NCI-H187 (cell line): ENCODE measurements around the gene ZNF415.
"Not testable (repeated sequence)": the region's sequence is repeated elsewhere in the genome, so short reads cannot be mapped to it uniquely, and the experiment has no call there.

Experiments used
- DNase-seq, 2 experiments: peaks; one replicate each; lab custom pipeline; 2025; lab: John Stamatoyannopoulos, UW

Gene ZNF415

DNA sequence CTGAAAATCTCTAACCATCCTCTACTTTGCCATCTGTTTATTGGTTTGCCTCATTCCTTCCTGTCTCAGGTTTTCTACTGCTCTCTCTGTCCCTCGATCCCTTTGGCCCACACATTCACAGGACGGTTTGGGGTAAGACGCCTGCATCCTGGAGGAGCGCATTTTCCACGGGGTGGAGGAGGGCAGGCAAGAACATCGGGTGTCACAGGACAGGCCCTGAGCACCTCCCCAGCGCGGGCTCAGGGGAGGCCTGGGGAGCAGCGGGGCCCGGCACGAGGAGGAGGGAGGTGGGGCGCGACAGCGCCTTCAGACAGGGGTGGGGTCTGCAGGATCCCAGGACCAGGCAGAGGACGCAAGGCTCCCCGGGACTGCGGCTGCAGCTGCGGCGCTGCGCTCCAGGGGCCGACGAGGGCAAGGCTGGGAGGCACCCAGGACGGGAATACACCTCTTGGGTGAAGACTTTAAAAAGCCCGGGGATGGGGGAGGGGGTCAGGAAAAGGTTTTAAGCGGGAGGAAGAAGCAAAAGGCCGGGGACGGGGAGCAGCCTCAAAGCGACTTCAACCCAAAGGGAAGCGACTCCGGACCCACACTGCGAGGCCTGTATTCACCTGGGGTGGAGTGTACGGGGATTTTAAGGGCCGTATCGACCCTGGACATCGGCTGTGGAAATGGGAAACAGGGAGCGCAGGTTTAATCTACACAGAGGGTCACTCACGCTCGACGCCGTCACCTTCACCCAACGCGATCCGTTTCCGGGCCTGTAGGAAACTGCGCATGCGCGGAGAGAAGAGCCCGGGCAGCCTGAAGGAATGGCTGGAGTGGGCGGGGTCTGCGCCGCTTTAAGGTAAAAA is at the start of gene ZNF415:
Gene ZNF415, minus strand, starts transcription at position 770 of the 851 bp plus-strand sequence. CDS start 10,234 bp downstream, outside the sequence.
- DNase-seq: peak; percentile 32 to 58

DNA sequence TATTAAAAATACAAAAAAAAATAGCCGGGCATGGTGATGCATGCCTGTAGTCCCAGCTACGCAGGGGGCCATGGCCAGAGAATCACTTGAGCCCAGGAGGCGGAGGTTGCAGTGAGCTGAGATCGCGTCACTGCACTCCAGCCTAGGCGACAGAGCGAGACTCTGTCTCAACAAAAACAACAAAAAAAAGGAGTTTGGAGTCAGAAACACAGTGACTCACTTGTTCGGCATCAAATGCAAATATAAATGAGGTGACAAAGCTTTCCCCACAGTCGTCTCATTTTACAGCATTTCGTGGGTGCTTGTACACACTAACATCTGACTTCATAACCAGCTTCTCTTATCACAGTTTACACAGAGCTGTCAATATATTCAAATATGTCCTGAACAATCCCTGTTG is 49.5 kb upstream of the ZNF415 start:
- DNase-seq: no peak

DNA sequence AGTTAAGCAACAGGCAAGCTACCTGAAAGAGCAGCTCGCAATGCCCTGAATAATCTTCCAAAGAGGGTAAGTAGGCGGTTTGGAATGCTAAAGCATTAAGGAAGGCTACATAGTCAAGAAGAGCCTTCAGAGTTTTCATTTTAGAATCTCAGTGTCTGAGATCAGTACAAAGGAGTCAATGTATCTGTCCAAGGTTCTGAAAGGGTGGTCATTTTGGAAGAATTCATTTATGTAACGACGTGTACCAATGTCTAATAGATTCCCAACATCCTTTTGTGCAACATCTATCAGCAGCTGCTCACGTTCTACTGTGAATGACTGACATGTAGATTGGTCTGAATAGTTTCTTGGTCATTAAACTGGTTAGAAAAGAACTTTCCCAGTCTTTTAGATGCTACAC is 45.3 kb upstream of the ZNF415 start:
- no peak for DNase-seq

DNA sequence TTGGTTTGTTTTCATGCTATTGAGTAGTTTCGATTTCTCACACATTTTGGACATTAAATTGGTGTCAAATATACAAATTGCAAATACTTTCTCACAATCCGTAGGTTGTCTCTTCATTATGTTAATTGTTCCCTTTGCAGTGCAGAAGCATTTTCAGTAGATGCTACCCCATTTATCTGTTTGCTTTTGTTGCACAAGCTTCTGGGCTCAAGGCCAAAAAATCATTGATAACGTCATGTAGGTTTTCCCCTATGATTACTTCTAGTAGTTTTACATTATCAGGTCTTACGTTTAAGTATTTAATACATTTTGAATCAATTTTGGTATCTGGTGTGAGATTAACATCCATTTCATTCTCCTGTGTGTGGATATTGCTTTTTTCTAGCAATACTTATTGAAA is 40.2 kb upstream of the ZNF415 start:
- no peak for DNase-seq

DNA sequence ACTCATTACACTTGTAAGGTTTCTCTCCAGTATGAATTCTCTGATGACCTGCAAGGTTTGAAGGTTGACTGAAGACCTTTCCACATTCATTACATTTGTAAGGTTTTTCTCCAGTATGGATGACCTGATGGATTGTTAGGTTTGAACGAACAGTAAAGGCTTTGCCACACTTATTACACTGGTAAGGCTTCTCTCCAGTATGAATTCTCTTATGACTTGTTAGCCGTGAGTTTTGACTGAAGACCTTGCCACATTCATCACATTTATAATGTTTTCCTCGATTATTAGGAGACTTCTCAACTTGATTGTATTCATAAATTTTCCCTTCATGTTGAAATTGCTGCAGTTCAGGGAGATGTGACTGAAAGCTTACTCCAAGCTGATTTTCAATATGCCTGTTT is 33.0 kb upstream of the ZNF415 start:
- no peak for DNase-seq

DNA sequence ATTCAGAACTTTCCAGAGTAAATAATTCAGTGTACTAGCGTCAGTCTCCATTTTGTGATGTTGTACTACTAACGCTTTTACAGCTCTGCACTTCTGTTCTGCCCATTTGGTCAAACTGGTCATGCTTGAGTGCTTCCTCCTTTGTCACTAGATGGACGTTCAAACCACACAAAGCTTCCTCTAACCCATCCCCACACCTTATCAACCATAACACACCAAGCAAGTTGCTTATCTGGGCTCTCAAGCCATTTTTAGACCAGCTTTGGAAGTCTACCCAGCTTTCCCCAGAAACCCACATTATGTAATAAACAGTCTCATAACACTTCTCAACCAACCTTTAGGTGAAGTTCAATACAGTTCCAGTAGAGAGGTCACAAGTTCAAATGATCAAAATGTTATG is 28.4 kb upstream of the ZNF415 start:
- DNase-seq: no peak

DNA sequence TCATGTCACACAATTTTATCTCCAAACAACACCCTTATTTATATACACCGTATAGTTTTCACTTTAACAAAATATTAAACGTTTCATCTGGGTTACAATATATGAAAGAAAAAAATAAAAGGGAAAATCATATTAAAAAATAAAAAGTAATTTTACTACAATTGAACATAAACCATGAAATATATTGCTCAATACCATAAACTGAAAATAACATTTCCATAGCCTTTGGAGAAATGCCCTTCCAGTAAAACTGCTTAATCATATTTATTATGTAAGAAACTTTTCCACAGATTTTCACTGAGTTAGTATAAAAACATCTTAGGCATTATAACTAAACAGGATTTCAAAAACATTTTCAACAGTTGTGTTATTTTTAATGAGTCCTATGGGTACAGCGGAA is 27.6 kb upstream of the ZNF415 start:
- no peak for DNase-seq

DNA sequence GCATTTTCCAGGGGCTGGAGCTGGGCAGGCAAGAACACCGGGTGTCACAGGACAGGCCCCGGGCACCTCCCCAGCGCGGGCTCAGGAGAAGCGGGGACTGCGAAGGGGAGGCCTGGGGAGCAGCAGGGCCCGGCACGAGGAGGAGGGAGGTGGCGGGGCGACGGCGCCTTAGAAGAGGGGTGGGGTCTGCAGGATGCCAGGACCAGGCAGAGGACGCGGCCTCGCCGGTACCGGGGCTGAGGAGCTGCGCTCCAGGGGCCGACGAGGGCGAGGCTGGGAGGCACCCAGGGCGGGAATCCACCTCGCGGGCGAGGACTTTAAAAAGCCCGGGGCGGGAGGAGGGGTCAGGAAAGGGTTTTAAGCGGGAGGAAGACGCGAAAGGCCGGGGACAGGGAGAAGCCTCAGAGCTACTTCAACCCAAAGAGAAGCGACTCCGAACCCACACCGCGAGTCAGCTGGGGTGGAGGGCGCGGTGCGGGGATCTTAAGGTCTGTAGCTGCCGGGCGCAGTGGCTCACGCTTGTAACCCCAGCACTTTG is 25.5 kb upstream of the ZNF415 start:
- peak in 1 of 2 experiments; percentile 13 for DNase-seq

DNA sequence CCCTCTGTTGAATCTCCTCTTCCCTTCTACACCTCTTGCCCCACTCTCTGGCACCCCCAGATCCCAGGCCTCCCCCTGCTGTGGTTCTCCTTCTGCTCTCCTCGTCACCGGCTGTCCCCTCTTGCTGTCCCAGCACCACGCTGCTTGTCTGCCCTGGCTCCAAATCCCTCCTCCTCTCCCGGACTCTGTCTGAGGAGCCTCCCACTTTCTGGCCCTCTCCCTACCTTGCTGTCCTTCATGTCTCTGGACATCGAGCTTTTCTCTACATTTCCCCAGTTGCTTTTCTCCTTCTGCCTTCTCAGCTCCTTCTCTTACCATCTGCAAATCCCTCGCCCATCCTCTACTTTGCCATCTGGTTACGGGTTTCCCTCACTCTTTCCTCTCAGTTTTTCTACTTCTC is 24.9 kb upstream of the ZNF415 start:
- DNase-seq: no peak

DNA sequence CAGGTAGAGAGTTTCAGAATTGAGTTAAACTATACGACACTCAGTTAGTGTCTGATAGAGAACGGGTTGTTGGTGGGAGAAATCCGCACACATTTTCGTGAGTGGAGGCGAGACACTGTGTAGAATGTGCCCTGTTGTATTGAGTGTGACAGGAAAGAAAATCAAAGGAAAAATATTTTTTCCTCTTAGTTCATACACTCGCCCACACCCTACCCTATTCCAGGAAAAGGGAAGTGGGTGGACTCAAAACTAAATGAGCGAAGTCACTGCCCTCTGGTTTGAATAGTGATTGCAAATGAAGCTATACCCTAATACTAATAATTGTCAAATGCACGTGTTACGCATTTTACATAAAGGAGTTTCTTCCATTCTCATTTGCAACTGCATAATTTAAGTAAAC is 24.1 kb upstream of the ZNF415 start:
- DNase-seq: no peak

DNA sequence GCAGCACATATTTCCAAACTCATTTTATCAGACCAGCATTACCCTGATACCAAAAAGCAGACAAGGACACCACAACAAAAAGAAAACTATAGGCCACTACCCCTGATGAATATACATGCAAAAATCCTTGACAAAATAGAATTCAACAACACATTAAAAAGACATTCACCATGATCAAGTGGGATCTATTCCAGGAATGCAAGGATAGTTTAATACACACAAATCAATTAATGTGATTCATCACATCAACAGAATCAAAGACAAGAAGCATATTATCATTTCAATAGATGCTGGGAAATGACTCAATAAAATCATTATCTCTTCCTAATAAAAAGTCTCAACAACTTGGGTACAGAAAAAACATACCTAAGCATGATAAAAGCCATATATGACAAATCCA is 14.9 kb upstream of the ZNF415 start:
- DNase-seq: no peak

DNA sequence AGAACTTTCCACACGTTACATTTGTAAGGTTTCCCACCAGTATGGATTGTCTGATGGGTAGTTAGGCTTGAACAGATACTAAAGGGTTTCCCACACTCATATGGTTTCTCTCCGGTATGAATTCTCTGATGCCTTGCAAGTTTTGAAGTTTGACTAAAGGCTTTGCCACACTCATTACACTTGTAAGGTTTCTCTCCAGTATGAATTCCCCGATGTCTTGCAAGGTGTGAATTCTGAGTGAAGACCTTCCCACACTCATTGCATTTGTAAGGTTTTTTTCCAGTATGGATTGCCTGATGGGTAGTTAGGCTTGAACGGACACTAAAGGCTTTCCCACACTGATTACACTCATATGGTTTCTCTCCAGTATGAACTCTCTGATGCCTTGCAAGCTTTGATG is 7.6 kb upstream of the ZNF415 start:
- no peak for DNase-seq

DNA sequence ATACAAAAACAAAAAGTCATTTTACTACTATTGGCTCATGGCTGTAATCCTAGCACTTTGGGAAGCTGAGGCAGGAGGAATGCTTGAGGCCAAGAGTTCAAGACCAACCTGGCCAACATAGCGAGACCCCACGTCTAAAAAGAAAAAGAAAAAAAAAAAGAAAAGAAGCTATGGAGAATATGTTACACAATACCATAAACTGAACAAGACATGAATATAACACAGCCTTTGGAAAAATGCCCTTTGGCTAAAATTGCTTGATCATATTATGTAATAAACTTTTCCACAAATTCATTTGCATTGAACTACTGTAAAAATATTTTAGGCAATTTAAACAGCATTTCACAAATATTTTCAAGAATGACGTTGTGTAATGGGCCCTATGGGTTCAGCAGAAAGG is 3.7 kb upstream of the ZNF415 start:
- no peak for DNase-seq

DNA sequence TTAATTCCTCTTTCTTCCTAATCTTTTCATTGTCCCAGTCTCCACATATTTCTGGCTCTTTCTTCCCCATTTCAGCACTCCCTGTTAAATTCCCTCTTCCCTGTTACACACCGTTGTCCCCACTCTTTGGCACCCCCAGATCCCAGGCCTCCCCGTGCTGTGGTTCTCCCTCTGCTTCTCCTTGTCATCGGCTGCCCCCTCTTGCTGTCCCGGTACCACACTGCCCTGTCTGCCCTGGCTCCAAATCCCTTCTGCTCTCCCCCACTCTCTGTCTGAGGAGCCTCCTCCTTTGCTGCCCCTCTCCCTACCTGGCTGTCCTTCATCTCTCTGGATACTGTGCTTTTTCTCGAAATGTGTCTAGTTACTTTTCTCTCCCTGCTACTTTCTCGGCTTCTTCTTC is 983 bp downstream of the ZNF415 start:
- no peak for DNase-seq

DNA sequence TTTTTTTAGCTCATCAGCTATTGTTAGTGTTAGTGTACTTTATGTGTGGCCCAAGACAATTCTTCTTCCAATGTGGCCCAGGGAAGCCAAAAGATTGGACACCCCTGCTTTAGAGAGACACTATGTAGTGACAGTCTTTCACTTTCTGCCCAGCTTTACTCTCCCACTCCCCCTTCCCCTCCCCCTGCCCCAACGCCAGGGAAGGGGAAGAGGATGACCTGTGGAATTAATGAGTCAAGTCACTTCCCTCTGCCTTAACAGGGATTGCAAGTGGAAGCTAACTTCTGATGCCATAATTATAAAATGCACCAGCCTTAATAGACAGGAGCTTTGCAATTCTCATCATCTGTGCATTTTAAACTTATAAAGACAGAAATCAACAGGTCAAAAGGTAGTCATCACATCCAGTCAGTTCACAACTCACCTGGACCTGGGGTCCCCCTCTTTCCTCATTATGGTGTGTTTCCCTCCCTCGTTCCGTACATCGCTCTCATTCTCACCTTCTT is 1.6 kb downstream of the ZNF415 start:
- no peak for DNase-seq

DNA sequence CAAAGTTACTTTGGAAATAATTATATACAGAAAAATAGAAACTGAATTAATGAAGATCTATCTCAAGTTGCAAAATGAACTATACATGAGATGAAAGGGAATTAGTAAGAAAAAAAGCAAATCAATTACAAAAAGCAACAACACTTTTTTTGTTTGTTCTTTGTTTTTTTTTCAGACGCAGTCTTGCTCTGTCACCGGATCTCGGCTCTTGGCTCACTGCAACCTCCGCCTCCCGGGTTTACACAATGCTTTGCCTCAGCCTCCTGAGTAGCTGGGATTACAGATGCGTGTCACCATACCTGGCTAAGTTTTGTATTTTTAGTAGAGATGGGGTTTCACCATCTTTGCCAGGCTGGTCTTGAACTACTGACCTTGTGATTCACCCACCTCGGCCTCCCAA is 2.2 kb downstream of the ZNF415 start:
- DNase-seq: no peak

DNA sequence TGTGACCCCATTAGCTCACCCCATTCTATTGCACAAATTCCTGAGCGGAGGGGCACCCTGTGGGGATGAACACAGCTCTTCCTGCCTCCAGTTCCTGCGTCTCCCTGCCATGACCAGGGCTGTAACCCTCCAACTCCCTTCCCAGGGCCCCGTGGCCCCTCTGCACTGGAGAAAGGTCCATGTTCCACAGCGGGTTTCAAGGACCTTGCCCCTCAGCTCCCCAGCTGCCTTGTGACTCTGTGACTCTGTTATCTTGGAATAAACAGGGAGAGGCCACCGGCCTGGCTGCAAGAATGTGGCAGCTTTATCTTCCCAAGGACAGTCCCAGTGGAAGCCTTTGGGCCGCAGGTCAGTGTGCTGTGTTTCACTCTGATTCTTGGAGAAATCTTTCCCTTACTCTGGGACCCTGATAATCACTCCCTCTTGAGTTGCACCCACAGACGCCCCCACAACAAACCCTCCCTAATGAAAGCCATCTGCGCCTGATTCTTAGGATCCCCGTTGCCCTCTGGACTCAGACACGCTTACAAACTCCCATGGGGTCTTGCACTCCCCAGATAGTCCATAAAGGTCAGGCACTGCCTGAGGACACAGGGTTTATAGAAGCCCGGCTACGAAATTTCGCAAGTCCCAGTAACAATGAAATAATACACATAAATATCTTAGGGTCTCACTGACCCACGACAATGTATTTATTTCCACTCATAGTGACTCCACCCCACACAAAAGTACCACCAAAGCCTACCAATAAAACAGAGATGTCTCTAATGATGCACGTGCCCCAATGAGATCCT is 5.8 kb downstream of the ZNF415 start:
- DNase-seq: not testable (repeated sequence)

DNA sequence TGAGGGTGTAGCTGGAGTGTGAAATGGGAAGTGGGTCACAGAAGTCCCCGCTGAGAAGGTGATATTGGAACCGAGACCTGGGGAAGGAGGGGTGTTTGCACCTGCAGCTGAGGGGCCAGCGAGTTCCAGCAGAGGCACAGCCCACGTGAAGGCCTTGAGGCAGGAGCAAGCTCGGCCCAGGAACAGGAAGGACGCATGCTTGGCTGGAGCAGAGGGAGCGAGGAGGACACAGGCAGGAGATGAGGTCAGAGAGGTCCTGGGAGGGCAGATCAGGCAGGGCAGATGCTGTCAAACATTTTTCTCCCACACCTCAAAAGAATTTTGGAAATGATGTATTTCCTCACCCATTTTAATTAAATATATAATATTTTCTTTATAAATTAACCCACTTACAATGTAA is 9.3 kb downstream of the ZNF415 start:
- DNase-seq: no peak

DNA sequence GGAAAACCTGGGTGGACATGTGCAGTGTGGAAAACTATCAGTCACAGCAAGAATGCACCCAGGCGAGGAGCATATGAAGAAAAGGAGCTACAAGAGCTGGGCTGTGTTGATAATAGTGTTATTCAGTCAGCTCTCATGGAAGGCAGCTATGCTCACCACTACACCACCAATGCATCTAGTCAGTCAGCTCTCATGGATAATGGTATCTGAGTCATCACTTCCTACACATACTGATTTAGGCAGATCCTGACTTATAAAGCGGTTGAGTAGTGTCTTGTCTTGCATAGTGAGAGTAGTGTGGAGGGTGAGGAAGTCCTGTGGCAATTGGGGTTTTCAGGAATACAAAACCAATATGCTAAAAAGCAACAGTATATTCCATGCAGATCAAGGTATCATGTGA is 20.4 kb downstream of the ZNF415 start:
- no peak for DNase-seq

DNA sequence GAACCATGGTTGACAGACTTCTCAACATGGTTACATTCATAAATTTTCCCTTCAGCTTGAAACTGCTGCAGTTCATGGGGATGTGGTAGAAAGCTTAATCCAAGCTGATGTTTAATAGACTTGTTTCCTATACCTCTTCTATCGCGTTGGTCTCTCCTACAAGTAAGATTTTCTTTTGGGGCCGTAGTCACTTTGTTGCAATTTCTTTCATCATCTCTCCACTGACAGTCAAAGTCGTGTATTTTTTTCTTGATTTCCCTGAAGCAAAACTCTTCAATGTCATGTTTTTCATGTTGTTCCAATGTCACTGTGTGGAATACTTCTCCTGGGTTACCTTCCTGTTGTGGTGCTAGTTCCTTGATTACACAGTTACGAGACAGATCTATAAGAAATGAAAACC is 23.2 kb downstream of the ZNF415 start:
- DNase-seq: no peak

DNA sequence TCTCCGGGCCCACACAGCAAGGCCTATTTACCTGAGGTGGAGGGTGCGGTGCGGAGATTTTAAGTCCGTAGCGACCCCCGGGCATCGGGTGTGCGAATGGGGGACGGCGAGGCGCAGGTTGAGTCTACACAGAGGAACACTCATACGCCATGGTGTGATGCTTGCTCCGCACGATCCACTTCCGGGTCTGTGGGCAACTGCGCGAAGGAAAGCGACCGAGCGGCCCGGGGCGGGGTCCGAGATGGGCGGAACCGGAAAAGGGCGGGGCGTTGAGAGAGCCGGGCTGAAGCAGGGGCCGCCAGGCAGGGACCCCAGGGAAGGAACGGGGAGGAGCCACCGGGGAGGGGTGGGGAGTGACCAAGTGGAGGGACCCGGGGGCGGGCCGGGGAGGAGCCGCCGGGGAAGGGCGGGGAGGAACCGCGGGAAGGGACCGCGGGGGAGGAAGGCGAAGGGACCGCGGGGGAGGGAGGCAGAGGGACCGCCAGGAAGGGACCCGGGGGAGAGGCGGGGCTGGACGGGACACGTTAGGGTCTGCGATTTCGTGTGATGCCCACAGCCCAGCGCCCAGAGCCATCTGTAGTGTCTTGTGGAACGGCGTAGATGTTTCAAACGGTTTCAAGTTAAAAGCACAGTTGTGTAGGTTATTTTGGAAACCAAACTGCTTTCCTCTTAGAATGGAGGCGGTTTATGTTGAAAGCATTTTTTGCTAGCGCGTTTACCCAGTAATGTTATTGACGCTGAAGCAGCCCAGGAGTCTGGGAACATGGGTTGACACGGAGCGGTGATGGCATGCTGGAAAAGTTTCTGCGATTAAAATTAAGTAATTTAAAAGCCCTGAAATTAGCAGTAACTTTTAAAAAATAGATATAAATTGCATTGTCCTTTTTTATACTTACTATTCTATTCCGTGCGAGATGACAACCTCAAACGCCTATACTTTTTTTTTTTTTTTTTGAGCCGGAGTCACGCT is 29.2 kb downstream of the ZNF415 start, which contains the start of gene ZNF160:
Gene ZNF160, minus strand, starts transcription at position 189 of the 970 bp plus-strand sequence. CDS start 17,146 bp downstream, outside the sequence.
- peak; percentile 95 to 96 for DNase-seq
